HG03064 (cell line): ENCODE results near the gene PDS5B.
A peak's percentile ranks its signal among the peaks of the same experiment; 100 is the strongest.
"Not testable (repeated sequence)": the region's sequence is repeated elsewhere in the genome, so short reads cannot be mapped to it uniquely, and the experiment has no call there.

Experiments
- ATAC-seq: cut with Tn5 transposase; IDR thresholded peaks from one replicate; pipeline ENCODE4 v1.9.1; 2021; ENCODE audit warnings: low read depth; ENCODE audit not compliant: unreplicated experiment

Gene PDS5B

DNA sequence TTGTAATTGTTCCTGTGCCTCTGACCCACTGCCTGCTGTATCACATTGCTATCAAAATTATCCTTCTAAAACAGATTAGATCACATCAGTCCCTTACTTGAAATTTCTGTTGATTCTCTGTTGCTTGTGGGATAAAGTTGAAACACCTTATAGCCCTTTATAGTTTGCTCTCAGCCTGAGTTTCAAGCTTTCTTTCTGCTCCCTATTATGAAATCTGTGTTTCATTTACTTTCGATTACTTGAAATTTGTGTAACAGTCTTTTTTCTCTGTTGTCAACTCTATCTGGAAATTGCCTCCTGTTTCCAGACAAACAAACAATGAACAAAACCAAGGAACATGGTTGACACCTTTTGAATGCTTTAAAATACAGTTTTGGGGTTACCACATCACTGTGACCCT, 167.9 kb downstream of the PDS5B start:
- ATAC-seq: no peak

DNA sequence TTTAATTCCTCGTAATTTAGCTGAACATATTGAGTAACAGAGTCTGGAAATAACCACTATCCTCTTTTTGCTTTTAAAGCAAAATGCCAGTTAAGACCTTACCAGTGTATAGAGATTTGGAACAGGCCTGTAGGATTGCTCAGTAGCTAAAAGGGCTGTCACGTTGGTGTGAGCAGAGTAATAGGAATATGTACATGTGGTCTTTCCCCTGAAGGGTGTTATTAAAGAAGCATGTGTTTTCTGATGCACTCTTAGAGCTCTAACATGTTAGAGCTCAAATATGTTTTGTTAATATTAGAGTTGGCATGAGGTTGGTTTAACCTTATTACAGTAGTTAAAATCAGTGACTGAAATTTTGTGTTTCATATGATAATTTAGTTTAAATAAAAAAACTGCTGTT, 172.9 kb downstream of the PDS5B start:
- no peak for ATAC-seq

DNA sequence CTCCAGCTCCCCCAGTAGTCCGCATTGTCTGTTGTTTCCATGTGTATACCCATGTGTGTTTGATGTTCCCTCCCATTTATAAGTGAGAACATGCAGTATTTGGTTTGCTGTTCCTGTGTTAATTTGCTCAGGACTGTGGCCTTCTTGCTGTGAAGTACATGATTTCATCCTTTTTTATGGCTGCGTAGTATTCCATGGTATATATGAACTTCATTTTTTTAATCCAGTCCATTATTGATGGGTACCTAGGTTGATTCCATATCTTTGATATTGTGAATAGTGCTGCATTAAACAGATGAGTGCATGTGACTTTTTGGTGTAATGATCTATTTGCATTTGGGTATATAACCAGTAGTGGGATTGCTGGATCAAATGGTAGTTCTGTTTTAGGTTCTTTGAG, 175.2 kb downstream of the PDS5B start:
- ATAC-seq: no peak

DNA sequence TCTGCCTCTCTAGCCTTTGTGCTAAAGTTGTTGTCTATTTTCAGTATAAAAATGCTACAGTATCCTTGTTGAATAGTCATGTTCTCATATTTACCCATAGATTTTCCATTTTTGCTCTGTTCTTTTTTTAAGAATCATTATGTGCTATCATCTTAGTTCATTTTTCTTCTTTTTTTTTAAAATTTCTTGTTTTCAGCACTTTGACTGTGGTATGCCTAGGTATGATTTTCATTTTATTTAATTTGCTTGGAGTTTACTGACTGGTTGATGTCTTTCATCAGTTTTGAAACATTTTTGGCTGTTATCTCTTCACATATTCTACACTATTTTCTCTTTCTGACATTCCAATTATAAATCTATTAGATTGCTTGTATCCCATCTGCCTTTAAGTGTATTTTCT, 192.9 kb downstream of the PDS5B start:
- ATAC-seq: no peak

DNA sequence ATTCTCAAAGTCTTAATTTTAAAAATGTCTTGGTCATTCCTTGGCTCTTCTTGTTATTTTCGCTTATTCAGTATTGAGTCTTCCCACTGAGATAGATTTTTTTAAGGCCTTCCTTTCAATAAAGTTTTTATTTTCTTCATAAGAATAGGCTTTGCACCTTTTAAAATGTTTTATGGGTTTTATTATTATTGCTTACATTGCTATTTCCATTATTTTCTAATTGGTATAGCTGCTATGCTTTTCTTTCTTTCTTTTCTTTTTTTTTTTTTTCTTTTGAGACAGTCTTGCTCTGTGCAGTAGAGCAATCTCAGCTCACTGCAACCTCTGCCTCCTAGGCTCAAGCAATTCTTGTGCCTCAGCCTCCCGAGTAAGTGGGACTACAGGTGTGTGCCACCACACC, 195.7 kb downstream of the PDS5B start:
- ATAC-seq: no peak

- no peak for ATAC-seq
These were observed 196.8 kb downstream of the PDS5B start for GRCh38 chr13:32783067-32783466.

DNA sequence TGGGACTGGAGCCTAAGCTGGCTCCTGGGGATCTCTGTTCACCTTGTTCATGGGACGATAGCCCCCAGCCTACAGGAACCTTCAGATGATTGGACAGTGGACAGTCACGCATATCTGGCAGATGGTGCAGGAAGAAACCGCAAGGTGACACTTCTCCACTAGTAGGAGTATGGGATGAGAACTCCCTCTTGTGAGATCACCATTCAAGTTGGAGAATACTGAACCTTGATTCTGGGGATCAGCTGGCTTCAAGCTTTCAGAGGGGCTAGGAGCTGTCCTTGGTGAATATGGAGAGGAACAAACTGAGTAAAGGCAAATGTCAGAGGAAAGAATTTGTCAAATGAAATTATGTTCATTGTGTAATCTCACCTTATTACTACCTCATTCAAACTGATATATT, 204.5 kb downstream of the PDS5B start:
- no peak for ATAC-seq

DNA sequence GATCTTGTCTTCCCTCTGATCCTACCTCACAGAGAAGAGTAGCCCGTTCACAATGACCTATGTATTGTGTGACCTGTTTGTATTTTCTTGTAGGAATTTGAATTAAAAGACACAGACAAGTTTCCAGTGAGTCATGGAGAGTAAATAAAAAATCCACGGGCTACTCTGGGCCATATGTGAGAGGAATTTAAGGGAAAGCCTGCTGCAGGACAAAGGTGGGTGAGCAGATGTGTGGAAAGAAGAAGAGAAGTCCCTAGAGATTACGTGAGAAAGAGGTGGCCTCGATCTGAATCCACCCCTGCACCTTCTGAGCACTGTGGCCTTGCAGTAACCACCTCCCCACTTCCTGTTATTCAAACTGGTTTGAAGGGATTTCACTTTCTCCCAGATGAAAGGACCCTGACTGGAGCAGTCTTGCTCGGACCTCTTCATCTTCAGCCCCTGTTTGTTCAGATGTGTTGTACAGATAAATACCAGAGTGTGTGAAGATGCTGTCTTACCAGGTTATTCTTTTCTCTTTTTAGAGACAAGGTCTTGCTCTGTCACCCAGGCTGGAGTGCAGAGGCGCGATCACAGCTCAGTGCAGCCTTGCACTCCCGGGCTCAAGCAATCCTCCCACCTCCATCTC, 205.4 kb downstream of the PDS5B start:
- ATAC-seq: peak; percentile 84

DNA sequence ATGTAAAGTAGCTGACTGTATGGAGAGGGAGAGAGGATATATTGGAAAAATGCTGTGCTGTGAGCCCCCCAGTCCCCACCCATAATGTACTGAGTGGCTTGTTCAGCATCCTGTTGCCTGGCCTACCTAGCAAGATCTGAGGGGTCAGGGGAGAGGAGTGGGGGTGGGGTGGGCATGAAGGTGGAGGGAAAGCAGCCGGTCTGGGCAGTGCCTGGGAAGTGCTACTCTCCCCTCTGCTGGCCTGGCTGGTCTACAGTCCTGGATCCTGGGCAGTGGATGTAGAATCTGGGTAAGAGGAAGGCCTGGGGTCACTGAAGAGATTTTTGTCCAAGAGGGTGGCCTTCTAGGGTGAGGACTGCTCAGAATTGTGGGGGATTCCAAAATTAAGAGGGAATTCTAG, 210.5 kb downstream of the PDS5B start:
- ATAC-seq: no peak

DNA sequence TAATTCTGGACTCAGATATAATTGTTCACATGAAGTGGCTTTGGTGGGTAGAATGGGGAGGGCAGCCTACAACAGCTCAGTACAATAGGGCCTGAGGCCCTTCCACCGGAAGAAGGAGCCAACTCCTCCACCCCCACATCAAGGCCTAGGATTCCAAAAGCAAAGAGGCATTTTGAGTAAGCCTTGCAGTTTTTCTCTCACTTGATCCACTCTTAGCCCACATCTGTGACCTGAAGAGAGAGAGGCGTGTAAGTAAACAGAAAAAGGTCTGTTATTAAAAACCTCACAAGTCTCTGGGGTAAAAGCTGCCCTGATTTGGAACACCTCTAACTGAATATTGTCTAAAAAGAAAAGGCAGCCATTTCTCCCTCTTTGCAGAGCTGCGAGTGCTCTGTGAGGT, 215.9 kb downstream of the PDS5B start:
- ATAC-seq: no peak

GRCh38 chr13:32804673-32805230, 218.5 kb downstream of the PDS5B start:
- no peak for ATAC-seq

DNA sequence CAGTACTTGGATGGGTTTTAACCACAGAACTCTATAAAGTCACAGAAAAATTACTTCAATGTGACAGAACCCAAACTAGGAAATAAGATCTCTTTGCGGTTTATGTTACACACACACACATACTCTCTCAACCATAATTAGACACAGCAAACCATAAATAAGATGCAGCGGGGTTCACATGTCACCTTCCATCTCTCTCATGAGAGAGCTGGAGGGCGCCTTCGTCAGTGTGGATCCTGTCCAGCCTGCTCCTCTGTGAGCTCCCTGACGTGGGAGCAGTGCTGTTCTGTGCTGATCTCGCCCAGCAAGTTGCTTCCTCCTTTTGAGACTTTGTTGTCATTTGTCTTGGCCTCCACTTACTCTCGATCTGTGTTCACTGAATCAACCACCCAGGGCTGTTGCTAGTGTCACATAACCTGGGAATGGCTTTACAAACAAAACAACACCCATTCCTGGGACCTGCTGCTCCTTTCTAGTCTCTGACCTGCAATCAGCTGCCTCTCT, 225.1 kb downstream of the PDS5B start:
- peak; percentile 56 for ATAC-seq

- ATAC-seq: no peak
These were observed 235.0 kb downstream of the PDS5B start for GRCh38 chr13:32821149-32821688.

- no peak for ATAC-seq
These were observed 236.5 kb downstream of the PDS5B start for GRCh38 chr13:32822771-32823170.

DNA sequence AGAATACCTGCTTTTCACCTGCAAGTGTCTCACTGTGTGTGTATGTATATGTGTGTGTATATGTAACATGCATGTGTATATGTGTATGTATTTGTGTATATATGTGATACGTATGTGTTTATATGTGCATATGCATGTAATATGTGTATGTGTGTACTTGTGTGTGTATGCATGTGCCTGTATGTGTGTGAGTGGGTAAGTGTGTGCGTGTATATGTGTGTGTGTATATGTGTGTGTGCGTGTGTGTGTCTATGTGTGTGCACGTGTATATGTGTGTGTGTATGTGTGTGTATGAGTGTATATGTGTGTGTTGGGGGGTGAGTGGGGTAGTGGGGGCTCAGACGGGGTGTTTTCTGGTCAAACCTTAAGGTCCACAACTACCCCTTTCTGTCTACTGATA, 237.3 kb downstream of the PDS5B start:
- no peak for ATAC-seq

DNA sequence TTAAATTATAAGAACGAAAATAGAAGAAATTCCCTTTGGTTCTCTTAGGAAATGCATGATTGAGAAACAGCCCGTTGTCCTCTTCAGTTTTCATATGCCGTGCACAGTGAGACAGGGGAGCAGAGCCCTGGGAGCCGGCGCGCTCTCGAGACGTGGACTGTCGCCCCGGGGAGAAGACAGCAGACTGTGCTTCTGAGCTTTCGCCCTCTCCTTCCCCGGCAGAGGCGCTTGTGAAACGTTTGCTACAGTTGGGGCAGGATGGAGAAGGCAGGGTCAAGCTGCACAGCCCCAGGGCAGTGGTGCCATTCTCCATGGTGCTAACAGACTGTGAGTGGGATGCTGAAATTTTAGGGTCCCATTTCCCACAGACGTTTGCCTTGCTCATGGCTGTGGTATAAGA, 237.8 kb downstream of the PDS5B start:
- no peak for ATAC-seq

DNA sequence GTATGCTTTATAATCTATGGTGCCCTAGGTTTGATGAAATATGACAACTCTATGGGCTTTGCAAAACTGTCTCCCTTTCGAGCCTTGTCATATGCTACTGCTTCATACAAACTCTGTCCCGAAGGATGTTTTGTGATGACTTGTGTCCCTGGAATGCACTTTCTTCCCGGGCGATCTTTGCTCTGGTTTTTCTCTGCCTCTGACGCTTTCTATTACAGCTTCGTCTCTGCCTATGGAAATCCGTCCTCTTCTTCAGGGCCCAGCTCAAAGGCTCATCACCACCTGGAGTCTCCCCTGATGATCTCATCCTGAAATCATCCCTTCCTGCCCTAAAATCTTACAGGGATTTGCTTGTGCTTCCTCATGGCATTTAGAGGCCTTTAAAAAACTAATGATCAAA, 238.4 kb downstream of the PDS5B start:
- ATAC-seq: no peak

GRCh38 chr13:32825481-32825880, 239.2 kb downstream of the PDS5B start:
- ATAC-seq: no peak

GRCh38 chr13:32826372-32826771, 240.1 kb downstream of the PDS5B start:
- ATAC-seq: not testable (repeated sequence)
